GM23338 (cell line): Measurements from ENCODE around the gene UBE2Q2.

Source experiments
- CREB1 ChIP-seq: fragments of 250-450 bp; sonication (Bioruptor Pico); IDR thresholded peaks from 2 replicates; pipeline ENCODE4 v1.5.0; 2020; ENCODE audit warnings: low read depth, mild to moderate bottlenecking, moderate library complexity
- CTCF ChIP-seq, 2 experiments: fragments of 200-600 bp in 1 of 2; sonication (generic) in 1 of 2; conservative IDR thresholded peaks; 2 replicates each; pipeline versions ENCODE4 v1.5.1 to v1.6.1; 2016 to 2017; ENCODE audit warnings: antibody characterized with exemption in 2 of 2, low read depth in 2 of 2, mild to moderate bottlenecking in 2 of 2, moderate library complexity in 1 of 2
- EZH2 ChIP-seq: fragments of 200-600 bp; sonication (generic); IDR thresholded peaks from one replicate; pipeline ENCODE4 v1.8.0; 2017; ENCODE audit warnings: antibody characterized with exemption, mild to moderate bottlenecking, low read depth; ENCODE audit not compliant: unreplicated experiment
- EZH2phosphoT487 ChIP-seq: fragments of 200-600 bp; sonication (generic); IDR thresholded peaks from one replicate; pipeline ENCODE4 v1.8.1; 2018; ENCODE audit warnings: antibody characterized with exemption; ENCODE audit not compliant: unreplicated experiment
- POLR2AphosphoS5 ChIP-seq: IDR thresholded peaks from 2 replicates; pipeline ENCODE4 v1.6.1; 2016; ENCODE audit warnings: antibody characterized with exemption, low read depth
- ZNF331 ChIP-seq: fragments of 250-450 bp; sonication (Bioruptor Pico); IDR thresholded peaks from 2 replicates; pipeline ENCODE4 v1.5.0; 2020; ENCODE audit warnings: low read depth, mild to moderate bottlenecking, moderate library complexity
- TF ChIP-seq, protein P1 (sequence below): IDR thresholded peaks from one replicate; pipeline ENCODE4 v1.6.1; 2018; ENCODE audit warnings: antibody characterized with exemption; ENCODE audit not compliant: unreplicated experiment

GRCh38 chr15:75840659-75841058, 2.6 kb upstream of the UBE2Q2 start:
- TF ChIP-seq CTCF (conservative IDR thresholded peaks at IDR 0.05; ENCODE audit: low read depth in 2 of 2), result no peak
- no peak for TF ChIP-seq EZH2
- TF ChIP-seq, protein P1, sequence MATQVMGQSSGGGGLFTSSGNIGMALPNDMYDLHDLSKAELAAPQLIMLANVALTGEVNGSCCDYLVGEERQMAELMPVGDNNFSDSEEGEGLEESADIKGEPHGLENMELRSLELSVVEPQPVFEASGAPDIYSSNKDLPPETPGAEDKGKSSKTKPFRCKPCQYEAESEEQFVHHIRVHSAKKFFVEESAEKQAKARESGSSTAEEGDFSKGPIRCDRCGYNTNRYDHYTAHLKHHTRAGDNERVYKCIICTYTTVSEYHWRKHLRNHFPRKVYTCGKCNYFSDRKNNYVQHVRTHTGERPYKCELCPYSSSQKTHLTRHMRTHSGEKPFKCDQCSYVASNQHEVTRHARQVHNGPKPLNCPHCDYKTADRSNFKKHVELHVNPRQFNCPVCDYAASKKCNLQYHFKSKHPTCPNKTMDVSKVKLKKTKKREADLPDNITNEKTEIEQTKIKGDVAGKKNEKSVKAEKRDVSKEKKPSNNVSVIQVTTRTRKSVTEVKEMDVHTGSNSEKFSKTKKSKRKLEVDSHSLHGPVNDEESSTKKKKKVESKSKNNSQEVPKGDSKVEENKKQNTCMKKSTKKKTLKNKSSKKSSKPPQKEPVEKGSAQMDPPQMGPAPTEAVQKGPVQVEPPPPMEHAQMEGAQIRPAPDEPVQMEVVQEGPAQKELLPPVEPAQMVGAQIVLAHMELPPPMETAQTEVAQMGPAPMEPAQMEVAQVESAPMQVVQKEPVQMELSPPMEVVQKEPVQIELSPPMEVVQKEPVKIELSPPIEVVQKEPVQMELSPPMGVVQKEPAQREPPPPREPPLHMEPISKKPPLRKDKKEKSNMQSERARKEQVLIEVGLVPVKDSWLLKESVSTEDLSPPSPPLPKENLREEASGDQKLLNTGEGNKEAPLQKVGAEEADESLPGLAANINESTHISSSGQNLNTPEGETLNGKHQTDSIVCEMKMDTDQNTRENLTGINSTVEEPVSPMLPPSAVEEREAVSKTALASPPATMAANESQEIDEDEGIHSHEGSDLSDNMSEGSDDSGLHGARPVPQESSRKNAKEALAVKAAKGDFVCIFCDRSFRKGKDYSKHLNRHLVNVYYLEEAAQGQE, result no peak
- TF ChIP-seq POLR2AphosphoS5, result no peak
- TF ChIP-seq ZNF331, result no peak
- TF ChIP-seq EZH2phosphoT487, result no peak
- TF ChIP-seq CREB1 (CRISPR knock-in tag), result no peak
